PC-3 (cell line): ENCODE results near the gene RAB22A. TPM values are rescaled to one million over a fixed set of nuclear protein-coding genes. Genes with fewer than 3 reads are reported as not detected.
"Not testable (repeated sequence)": the region's sequence is repeated elsewhere in the genome, so short reads cannot be mapped to it uniquely, and the experiment has no call there.

Experiments used
- ATAC-seq: fragments of 200-7000 bp; cut with Tn5 transposase; 2 replicates; pipeline ENCODE4 v1.9.1; 2020; ENCODE audit warnings: mild to moderate bottlenecking, moderate library complexity
- BruUV-seq: library from RNA; stranded (reverse); fragments of 400-500 nt; replicated peaks from 2 replicates; lab custom pipeline; 2021; lab: Mats Ljungman, UMichigan
- CTCF ChIA-PET: fragments of 300-600 bp; sonication (Branson Sonifier 250); formaldehyde crosslinking; loops from one replicate; lab custom pipeline; 2022; ENCODE audit warnings: antibody characterized with exemption; lab: Charles Lee
- POLR2A ChIA-PET: fragments of 300-600 bp; sonication (Branson Sonifier 250); formaldehyde crosslinking; loops from one replicate; lab custom pipeline; 2022; ENCODE audit warnings: antibody characterized with exemption; ENCODE audit not compliant: unreplicated experiment; lab: Charles Lee
- DNase-seq: peaks from one replicate; pipeline ENCODE4 v3.0.0-alpha.2; 2015
- H2AFZ ChIP-seq: fragments of 300-600 bp; sonication (generic); 2 replicates; pipeline ENCODE4 v1.6.0; 2016; ENCODE audit warnings: antibody characterized with exemption, low read length
- H3F3A ChIP-seq: fragments of 300-600 bp; sonication (generic); one replicate; pipeline ENCODE4 v1.6.0; 2017; ENCODE audit warnings: antibody characterized with exemption, low read length, control low read depth, mild to moderate bottlenecking; ENCODE audit not compliant: unreplicated experiment
- H3K27ac ChIP-seq: fragments of 300-600 bp; sonication (generic); 2 replicates; pipeline ENCODE4 v1.5.1; 2016; ENCODE audit warnings: mild to moderate bottlenecking, low read length
- H3K27me3 ChIP-seq: fragments of 300-600 bp; sonication (generic); 2 replicates; pipeline ENCODE4 v1.6.1; 2016; ENCODE audit warnings: low read length, mixed read lengths
- H3K36me3 ChIP-seq: fragments of 300-600 bp; sonication (generic); 2 replicates; pipeline ENCODE4 v1.6.1; 2016; ENCODE audit warnings: low read depth, mixed run types, low read length, mixed read lengths
- H3K4me1 ChIP-seq: fragments of 300-600 bp; sonication (generic); 2 replicates; pipeline ENCODE4 v1.5.1; 2016; ENCODE audit warnings: low read length; ENCODE audit not compliant: insufficient read depth
- H3K4me2 ChIP-seq: fragments of 300-600 bp; sonication (generic); 2 replicates; pipeline ENCODE4 v1.6.0; 2016; ENCODE audit warnings: low read length
- H3K4me3 ChIP-seq: fragments of 300-600 bp; sonication (generic); 2 replicates; pipeline ENCODE4 v1.5.1; 2016; ENCODE audit warnings: mild to moderate bottlenecking, low read length, mixed read lengths
- H3K79me2 ChIP-seq: fragments of 300-600 bp; sonication (generic); 2 replicates; pipeline ENCODE4 v1.6.1; 2017; ENCODE audit warnings: low read length, mixed read lengths
- H3K9ac ChIP-seq: fragments of 300-600 bp; sonication (generic); 2 replicates; pipeline ENCODE4 v1.6.0; 2016; ENCODE audit warnings: mild to moderate bottlenecking, low read length
- H3K9me2 ChIP-seq: fragments of 300-600 bp; sonication (generic); replicated peaks from 2 replicates; pipeline ENCODE4 v1.6.1; 2016; ENCODE audit warnings: mixed run types, low read length, mixed read lengths
- H3K9me3 ChIP-seq: fragments of 300-600 bp; sonication (generic); 2 replicates; pipeline ENCODE4 v1.6.1; 2016; ENCODE audit warnings: low read length, mixed read lengths
- H4K20me1 ChIP-seq: fragments of 300-600 bp; sonication (generic); 2 replicates; pipeline ENCODE4 v1.6.1; 2016; ENCODE audit warnings: low read length, mixed read lengths
- EZH2 ChIP-seq: fragments of 300-600 bp; sonication (generic); IDR thresholded peaks from one replicate; pipeline ENCODE4 v1.6.1; 2017; ENCODE audit warnings: antibody characterized with exemption, mild to moderate bottlenecking, low read length; ENCODE audit not compliant: unreplicated experiment
- EZH2phosphoT487 ChIP-seq: fragments of 300-600 bp; sonication (generic); IDR thresholded peaks from 2 replicates; pipeline ENCODE4 v1.6.1; 2018; ENCODE audit warnings: mild to moderate bottlenecking, antibody characterized with exemption, low read length, borderline replicate concordance
- intact Hi-C: fragments of 100-400 bp; cut with micrococcal nuclease; formaldehyde crosslinking; loops from 2 replicates; pipeline ENCODE4 v1.9.0; 2023
- total RNA-seq: library from RNA; depleted of rRNA; stranded (reverse); fragments of >200 nt; gene quantifications from 2 replicates; pipeline ENCODE4 v1.2.3, GENCODE V29; 2014
- TF ChIP-seq, protein P1 (sequence below): fragments of 300-600 bp; sonication (generic); conservative IDR thresholded peaks from 2 replicates; pipeline ENCODE4 v1.5.1; 2017; ENCODE audit warnings: antibody characterized with exemption, low read depth, mild to moderate bottlenecking, low read length

RAB22A gene
- total RNA-seq, 1 experiment from 2014 or later: 47.4 TPM

GRCh38 chr20:58362970-58363369 is 53.5 kb downstream of the RAB22A start:
- no peak overlapping the region for H3K9ac ChIP-seq
- no peak overlapping the region for H2AFZ ChIP-seq
- DNase-seq: no peak
- no peak overlapping the region for H3K4me2 ChIP-seq
- no peak overlapping the region for H3K27ac ChIP-seq
- H3K9me2 ChIP-seq: no peaks in the 10 kb centered on the region
- peaks cover 9% of the 10 kb centered on the region for H3K4me1 ChIP-seq
- ATAC-seq: no peak
- peaks cover 54% of the 10 kb centered on the region for H3K36me3 ChIP-seq
- ChIA-PET CTCF (no interaction called here), POLR2A (no interaction called here)
- H3K9me3 ChIP-seq: no peaks in the 10 kb centered on the region
- TF ChIP-seq, protein P1, sequence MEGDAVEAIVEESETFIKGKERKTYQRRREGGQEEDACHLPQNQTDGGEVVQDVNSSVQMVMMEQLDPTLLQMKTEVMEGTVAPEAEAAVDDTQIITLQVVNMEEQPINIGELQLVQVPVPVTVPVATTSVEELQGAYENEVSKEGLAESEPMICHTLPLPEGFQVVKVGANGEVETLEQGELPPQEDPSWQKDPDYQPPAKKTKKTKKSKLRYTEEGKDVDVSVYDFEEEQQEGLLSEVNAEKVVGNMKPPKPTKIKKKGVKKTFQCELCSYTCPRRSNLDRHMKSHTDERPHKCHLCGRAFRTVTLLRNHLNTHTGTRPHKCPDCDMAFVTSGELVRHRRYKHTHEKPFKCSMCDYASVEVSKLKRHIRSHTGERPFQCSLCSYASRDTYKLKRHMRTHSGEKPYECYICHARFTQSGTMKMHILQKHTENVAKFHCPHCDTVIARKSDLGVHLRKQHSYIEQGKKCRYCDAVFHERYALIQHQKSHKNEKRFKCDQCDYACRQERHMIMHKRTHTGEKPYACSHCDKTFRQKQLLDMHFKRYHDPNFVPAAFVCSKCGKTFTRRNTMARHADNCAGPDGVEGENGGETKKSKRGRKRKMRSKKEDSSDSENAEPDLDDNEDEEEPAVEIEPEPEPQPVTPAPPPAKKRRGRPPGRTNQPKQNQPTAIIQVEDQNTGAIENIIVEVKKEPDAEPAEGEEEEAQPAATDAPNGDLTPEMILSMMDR: no peak
- TF ChIP-seq EZH2phosphoT487: no peak
- TF ChIP-seq EZH2: no peak
- H3F3A ChIP-seq: no peaks in the 10 kb centered on the region
- no peak overlapping the region for H3K4me3 ChIP-seq
- 0 out of 2 replicates have a peak, but pooled peaks cover 4% of the 10 kb centered on the region for H4K20me1 ChIP-seq
- no TSS peak for BruUV-seq
- intact Hi-C loops: no loop called here
- H3K27me3 ChIP-seq: no peaks in the 10 kb centered on the region
- no peaks in the 10 kb centered on the region for H3K79me2 ChIP-seq

DNA sequence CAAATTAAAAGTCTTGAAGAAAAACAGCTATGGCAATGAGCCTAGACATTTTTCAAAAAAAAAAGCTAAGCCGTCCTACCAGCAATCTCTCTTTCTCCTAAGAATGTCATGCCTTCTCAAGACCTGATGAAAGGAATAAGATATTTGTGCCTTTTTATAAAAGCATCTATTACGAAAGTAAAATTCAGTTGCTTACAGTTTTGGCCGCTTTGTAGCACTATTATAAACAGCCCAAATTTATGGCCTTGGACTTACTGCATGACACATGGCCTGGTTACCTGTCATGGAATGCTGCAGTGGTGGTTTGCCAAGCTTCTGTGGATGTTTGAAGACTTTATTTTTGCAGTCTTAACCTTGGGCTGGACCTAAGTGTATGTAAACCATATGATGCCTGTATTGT is 57.4 kb downstream of the RAB22A start:
- intact Hi-C loops: no loop called here
- Histone ChIP-seq H3K36me3 (peaks cover 32% of the 10 kb centered on the region; the same call in 1 of the 2 replicates), H3K4me2 (no peak overlapping the region), H3K27ac (no peak overlapping the region), H3F3A (no peaks in the 10 kb centered on the region), H3K9ac (no peak overlapping the region), H3K27me3 (no peaks in the 10 kb centered on the region), H3K4me1 (peaks cover 9% of the 10 kb centered on the region), H3K79me2 (no peaks in the 10 kb centered on the region), H4K20me1 (0 out of 2 replicates have a peak, but pooled peaks cover 4% of the 10 kb centered on the region), H2AFZ (no peak overlapping the region), H3K9me2 (no peaks in the 10 kb centered on the region), H3K4me3 (no peak overlapping the region), H3K9me3 (no peaks in the 10 kb centered on the region)
- TF ChIP-seq EZH2: no peak
- ChIA-PET CTCF (no interaction called here), POLR2A (no interaction called here)
- peak; percentile 49; the same call in 1 of the 2 replicates for ATAC-seq
- BruUV-seq: no TSS peak
- peak; percentile 32 for DNase-seq

- Histone ChIP-seq H3K9me3 (no peaks in the 10 kb centered on the region), H3K36me3 (no peaks in the 10 kb centered on the region; the same call in 1 of the 2 replicates), H3F3A (no peaks in the 10 kb centered on the region), H4K20me1 (no peaks in the 10 kb centered on the region), H2AFZ (no peak overlapping the region), H3K9me2 (no peaks in the 10 kb centered on the region), H3K27ac (no peak overlapping the region), H3K27me3 (no peaks in the 10 kb centered on the region), H3K4me3 (no peak overlapping the region), H3K4me2 (no peak overlapping the region), H3K4me1 (peaks cover 8% of the 10 kb centered on the region; the same call in 1 of the 2 replicates), H3K79me2 (no peaks in the 10 kb centered on the region), H3K9ac (no peak overlapping the region)
- ATAC-seq (peak; percentile 79), DNase-seq (peak; percentile 22)
- intact Hi-C loops: no loop called here
- TF ChIP-seq EZH2phosphoT487 (no peak), EZH2 (no peak)
- TF ChIP-seq, protein P1: no peak
- POLR2A ChIA-PET: interaction anchor here (0.6 kb wide), 1 partner anchor 656 kb away, joined by 3 read pairs; no protein-coding TSS in a partner anchor
- BruUV-seq: no TSS peak
- CTCF ChIA-PET: no interaction called here
These were observed 63.3 kb downstream of the RAB22A start for GRCh38 chr20:58372806-58373205.

DNA sequence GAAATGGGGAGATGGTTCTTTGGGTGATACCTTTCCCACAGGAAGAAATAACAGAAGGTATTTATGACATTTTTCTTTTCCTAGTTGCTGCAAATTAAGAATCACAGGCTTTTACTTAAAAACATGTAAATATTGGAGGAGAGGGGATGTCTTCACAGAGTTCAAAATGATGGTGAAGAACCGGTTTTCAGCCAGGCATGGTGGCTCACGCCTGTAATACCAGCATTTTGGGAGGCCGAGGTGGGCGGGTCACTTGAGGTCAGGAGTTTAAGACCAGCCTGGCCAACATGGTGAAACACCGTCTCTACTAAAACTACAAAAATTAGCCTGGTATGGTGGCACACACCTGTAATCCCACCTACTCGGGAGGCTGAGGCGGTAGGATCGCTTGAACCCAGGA is 63.8 kb downstream of the RAB22A start:
- H3K27ac ChIP-seq, ATAC-seq, POLR2A ChIA-PET, BruUV-seq, H3K4me1 ChIP-seq, intact Hi-C loops, CTCF ChIA-PET, H3K4me3 ChIP-seq, H3K9me2 ChIP-seq, H4K20me1 ChIP-seq, H3K79me2 ChIP-seq, H3K4me2 ChIP-seq, H3F3A ChIP-seq, H3K9me3 ChIP-seq, DNase-seq, H2AFZ ChIP-seq, H3K9ac ChIP-seq, H3K36me3 ChIP-seq, H3K27me3 ChIP-seq: not testable (repeated sequence)
